IMR-90 (cell line): ENCODE results near the gene AKAP3. TPM values are rescaled to one million over a fixed set of nuclear protein-coding genes. Genes with fewer than 3 reads are reported as not detected.

Experiments
- ATAC-seq: fragments of 200-7000 bp; cut with Tn5 transposase; 2 replicates; pipeline ENCODE4 v1.9.1; 2020; ENCODE audit warnings: low read depth, mild to moderate bottlenecking, moderate library complexity
- BruUV-seq: library from RNA; stranded (reverse); fragments of 400-500 nt; replicated peaks from 2 replicates; lab custom pipeline; 2021; lab: Mats Ljungman, UMichigan
- CTCF ChIA-PET: fragments of 300-600 bp; formaldehyde crosslinking; extraction: SDS; loops from one replicate; lab custom pipeline; 2021; ENCODE audit warnings: antibody characterized with exemption; lab: Yijun Ruan, JAX
- POLR2A ChIA-PET: fragments of 300-600 bp; sonication (Branson Sonifier 250); formaldehyde crosslinking; loops from one replicate; lab custom pipeline; 2022; ENCODE audit warnings: antibody characterized with exemption; ENCODE audit not compliant: unreplicated experiment; lab: Charles Lee
- DNase-seq: peaks from one replicate; pipeline ENCODE4 v3.0.0; 2013
- H2AFZ ChIP-seq: replicated peaks from 2 replicates; pipeline ENCODE3; 2013; ENCODE audit warnings: low read length, mild to moderate bottlenecking; ENCODE audit not compliant: poor library complexity
- H2AK5ac ChIP-seq: 2 replicates; pipeline ENCODE4 v1.6.1; 2013; ENCODE audit warnings: low read depth, low read length, inconsistent platforms
- H2AK9ac ChIP-seq: replicated peaks from 2 replicates; pipeline ENCODE3; 2013; ENCODE audit warnings: mild to moderate bottlenecking, low read depth, low read length, moderate library complexity; ENCODE audit not compliant: poor library complexity
- H2BK120ac ChIP-seq: 2 replicates; pipeline ENCODE4 v1.6.1; 2013; ENCODE audit warnings: low read depth, low read length, inconsistent platforms
- H2BK15ac ChIP-seq: 3 replicates; pipeline ENCODE4 v1.6.1; 2013; ENCODE audit warnings: low read depth, low read length, inconsistent platforms
- H2BK20ac ChIP-seq: 2 replicates; pipeline ENCODE4 v1.6.1; 2013; ENCODE audit warnings: low read depth, mild to moderate bottlenecking, inconsistent platforms, low read length, moderate library complexity
- H2BK5ac ChIP-seq: 2 replicates; pipeline ENCODE4 v1.6.1; 2013; ENCODE audit warnings: mild to moderate bottlenecking, low read depth, low read length, inconsistent platforms; ENCODE audit not compliant: poor library complexity, severe bottlenecking
- H3K14ac ChIP-seq: replicated peaks from 2 replicates; pipeline ENCODE4 v1.6.1; 2013; ENCODE audit warnings: low read depth, low read length, inconsistent platforms
- H3K18ac ChIP-seq: 2 replicates; pipeline ENCODE4 v1.6.1; 2013; ENCODE audit warnings: low read depth, low read length, control low read depth
- H3K23ac ChIP-seq: 2 replicates; pipeline ENCODE4 v1.6.1; 2013; ENCODE audit warnings: low read depth, low read length, inconsistent platforms
- H3K27ac ChIP-seq: 2 replicates; pipeline ENCODE4 v1.5.1; 2013; ENCODE audit warnings: mild to moderate bottlenecking, control low read depth, low read length; ENCODE audit not compliant: insufficient read depth
- H3K27me3 ChIP-seq: 2 replicates; pipeline ENCODE4 v1.6.1; 2013; ENCODE audit warnings: low read length; ENCODE audit not compliant: control insufficient read depth, insufficient read depth
- H3K36me3 ChIP-seq: 2 replicates; pipeline ENCODE4 v1.6.1; 2013; ENCODE audit warnings: low read length, mixed read lengths; ENCODE audit not compliant: control insufficient read depth, insufficient read depth
- H3K4ac ChIP-seq: 2 replicates; pipeline ENCODE4 v1.6.1; 2013; ENCODE audit warnings: low read depth, low read length, inconsistent platforms
- H3K4me1 ChIP-seq: 2 replicates; pipeline ENCODE4 v1.6.1; 2013; ENCODE audit warnings: low read length, mixed read lengths; ENCODE audit not compliant: control insufficient read depth, insufficient read depth
- H3K4me2 ChIP-seq: 2 replicates; pipeline ENCODE4 v1.6.1; 2013; ENCODE audit warnings: low read depth, mild to moderate bottlenecking, control low read depth, low read length, moderate library complexity
- H3K4me3 ChIP-seq: 2 replicates; pipeline ENCODE4 v1.5.1; 2013; ENCODE audit warnings: low read depth, mild to moderate bottlenecking, control low read depth, low read length, moderate library complexity; ENCODE audit not compliant: insufficient read depth
- H3K56ac ChIP-seq: 2 replicates; pipeline ENCODE4 v1.6.1; 2013; ENCODE audit warnings: low read length, inconsistent platforms; ENCODE audit not compliant: insufficient read depth; ENCODE audit errors: extremely low read depth
- H3K79me1 ChIP-seq, 2 experiments: 2 replicates each; pipeline ENCODE4 v1.6.1; 2013; ENCODE audit warnings: low read length in 2 of 2, inconsistent platforms in 1 of 2, low read depth in 1 of 2
- H3K9ac ChIP-seq: 2 replicates; pipeline ENCODE4 v1.6.1; 2013; ENCODE audit warnings: low read depth, low read length, control low read depth
- H3K9me1 ChIP-seq: 2 replicates; pipeline ENCODE4 v1.6.1; 2013; ENCODE audit warnings: low read length, inconsistent platforms; ENCODE audit not compliant: insufficient read depth
- H3K9me3 ChIP-seq: 2 replicates; pipeline ENCODE4 v1.6.1; 2013; ENCODE audit warnings: low read length; ENCODE audit not compliant: control insufficient read depth, insufficient read depth
- H4K20me1 ChIP-seq: 2 replicates; pipeline ENCODE4 v1.6.1; 2013; ENCODE audit warnings: low read length, inconsistent platforms; ENCODE audit not compliant: insufficient read depth
- H4K5ac ChIP-seq: 2 replicates; pipeline ENCODE4 v1.6.1; 2013; ENCODE audit warnings: mild to moderate bottlenecking, low read depth, low read length, control low read depth
- H4K8ac ChIP-seq, 2 experiments: 2 replicates each; pipeline ENCODE4 v1.6.1; 2013; ENCODE audit warnings: low read depth in 2 of 2, low read length in 2 of 2, control low read depth in 1 of 2, inconsistent platforms in 1 of 2
- H4K91ac ChIP-seq: 2 replicates; pipeline ENCODE4 v1.6.1; 2013; ENCODE audit warnings: low read depth, low read length, inconsistent platforms; ENCODE audit not compliant: insufficient read depth
- CEBPB ChIP-seq: IDR thresholded peaks from 2 replicates; pipeline ENCODE4 v1.6.1; 2012; ENCODE audit warnings: low read depth, low read length, improper control_type of control experiment
- CHD1 ChIP-seq: IDR thresholded peaks from 2 replicates; pipeline ENCODE4 v1.6.1; 2012; ENCODE audit warnings: low read depth, low read length, improper control_type of control experiment
- FOS ChIP-seq: fragments of 150-350 bp; IDR thresholded peaks from 2 replicates; pipeline ENCODE4 v1.6.1; 2016; ENCODE audit warnings: low read depth, low read length
- RAD21 ChIP-seq: IDR thresholded peaks from 2 replicates; pipeline ENCODE4 v1.6.1; 2012; ENCODE audit warnings: low read length, improper control_type of control experiment
- SMC3 ChIP-seq: fragments of 150-350 bp; IDR thresholded peaks from 2 replicates; pipeline ENCODE4 v1.6.1; 2016; ENCODE audit warnings: low read depth, mild to moderate bottlenecking, antibody characterized with exemption, low read length, moderate library complexity
- WGBS, 2 experiments: methylation state at CpG; one replicate each; pipeline versions ENCODE4 v1.1.5 to v1.1.7; 2013; ENCODE audit warnings: missing lambda C conversion rate in 2 of 2; ENCODE audit not compliant: insufficient read length in 1 of 2; ENCODE audit errors: extremely low coverage in 2 of 2; 5-methylcytosine and 5-hydroxymethylcytosine counted together
- dilution Hi-C: fragments of 300-500 bp; cut with HindIII; formaldehyde crosslinking; loops from one replicate; pipeline ENCODE4 v1.14.3; 2018; ENCODE audit warnings: low sequenced_read_pairs; ENCODE audit not compliant: unreplicated experiment
- in situ Hi-C: fragments of 300-500 bp; cut with MboI; formaldehyde crosslinking; loops from 3 replicates; pipeline ENCODE4 v1.14.3; 2019; ENCODE audit warnings: low sequenced_read_pairs, inconsistent platforms, mixed read lengths
- intact Hi-C: fragments of 100-400 bp; cut with micrococcal nuclease; formaldehyde crosslinking; loops from 2 replicates; pipeline ENCODE4 v1.10.0; 2022
- polyA plus RNA-seq, 3 experiments: library from polyadenylated mRNA; depleted of rRNA; stranded (reverse); fragments of >200 nt; gene quantifications; 2 replicates each; pipeline ENCODE4 v1.2.3, GENCODE V29; 2012; ENCODE audit warnings: low replicate concordance in 1 of 3
- total RNA-seq: library from RNA; depleted of rRNA; stranded (reverse); fragments of >200 nt; gene quantifications from 2 replicates; pipeline ENCODE4 v1.2.3, GENCODE V29; 2012

AKAP3 gene
- total and polyA plus RNA-seq, 2 of the 4 experiments (the other 2 are of a cell fraction) = 0.54 to 0.55 TPM

- CTCF ChIA-PET = no interaction called here
- Histone ChIP-seq H3K18ac (no peak overlapping the region), H3K4me2 (no peak overlapping the region), H2AK9ac (no peak overlapping the region), H4K8ac (no peak overlapping the region), H3K27ac (no peak overlapping the region), H2BK5ac (no peak overlapping the region), H3K79me1 (no peaks in the 10 kb centered on the region), H3K4me1 (no peaks in the 10 kb centered on the region), H2AFZ (no peak overlapping the region), H3K56ac (no peak overlapping the region), H4K5ac (no peak overlapping the region), H3K9ac (no peak overlapping the region), H3K4me3 (no peak overlapping the region), H3K36me3 (no peaks in the 10 kb centered on the region), H3K23ac (no peak overlapping the region), H3K4ac (no peak overlapping the region), H3K14ac (no peak overlapping the region), H2BK120ac (no peak overlapping the region), H2AK5ac (no peak overlapping the region), H3K9me3 (no peaks in the 10 kb centered on the region), H4K91ac (no peak overlapping the region), H3K9me1 (no peaks in the 10 kb centered on the region), H3K27me3 (peaks cover 3% of the 10 kb centered on the region; the same call in 1 of the 2 replicates), H4K20me1 (no peaks in the 10 kb centered on the region), H2BK20ac (no peak overlapping the region), H2BK15ac (no peak overlapping the region)
- in situ Hi-C loops = no loop called here
- BruUV-seq = no TSS peak
- dilution Hi-C loops = no loop called here
- 11% methylated on average over 3 of the region's 5 CpGs; no CpG with 5 or more reads in 1 of the 2 experiments for WGBS, 2 experiments
- ATAC-seq (no peak), DNase-seq (no peak)
- TF ChIP-seq CEBPB = no peak
- no peak for TF ChIP-seq SMC3
- TF ChIP-seq CHD1 = no peak
- TF ChIP-seq RAD21 = no peak
- no peak for TF ChIP-seq FOS
- POLR2A ChIA-PET = no interaction called here
- intact Hi-C loops = no loop called here
Observed at GRCh38 chr12:4630262-4630661, 18.6 kb downstream of the AKAP3 start.
